HTR-8/SVneo (cell line): ENCODE data around the gene AP5M1.
"Not testable (repeated sequence)": the region's sequence is repeated elsewhere in the genome, so short reads cannot be mapped to it uniquely, and the experiment has no call there.

Experiments used
- DNase-seq: peaks from one replicate; pipeline ENCODE4 v3.0.0; 2011; ENCODE audit warnings: low spot score, mixed read lengths; ENCODE audit not compliant: insufficient read length
- FAIRE-seq: peaks from 2 replicates; lab custom pipeline; 2011; peaks lifted over from hg19 to GRCh38; lab: Jason Lieb, UNC

AP5M1 gene

GRCh38 chr14:57268161-57269069, at the start of gene AP5M1, which contains the start of gene EXOC5:
Gene AP5M1, plus strand, starts transcription at chr14:57268971. Its CDS starts 344 bp downstream, at chr14:57269315.
Gene EXOC5, minus strand, starts transcription at chr14:57268905. Its CDS starts 257 bp downstream, at chr14:57268648.
- FAIRE-seq (peak; percentile 96), DNase-seq (peak; percentile 93)

GRCh38 chr14:57221931-57222330, 46.8 kb upstream of the AP5M1 start:
- FAIRE-seq (peak; percentile 62), DNase-seq (no peak)

DNA sequence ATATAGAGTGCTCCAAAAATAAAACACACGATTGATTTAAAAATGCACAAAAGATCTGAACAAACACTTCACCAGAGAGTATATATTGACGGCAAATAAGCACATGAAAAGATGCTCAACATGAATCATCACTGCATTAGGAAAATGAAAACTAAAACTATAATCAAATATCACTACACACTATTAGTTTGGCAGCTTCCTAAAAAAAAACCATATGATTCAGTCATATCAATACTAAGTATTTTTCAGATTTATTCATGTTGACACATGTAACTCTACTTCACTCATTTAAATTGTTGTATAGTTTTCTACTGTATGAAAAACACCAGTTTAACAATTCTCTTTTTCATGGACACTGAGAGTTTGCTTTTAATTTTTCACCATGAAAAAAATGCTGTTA, 41.7 kb upstream of the AP5M1 start:
- peak; percentile 80 for FAIRE-seq
- no peak for DNase-seq

DNA sequence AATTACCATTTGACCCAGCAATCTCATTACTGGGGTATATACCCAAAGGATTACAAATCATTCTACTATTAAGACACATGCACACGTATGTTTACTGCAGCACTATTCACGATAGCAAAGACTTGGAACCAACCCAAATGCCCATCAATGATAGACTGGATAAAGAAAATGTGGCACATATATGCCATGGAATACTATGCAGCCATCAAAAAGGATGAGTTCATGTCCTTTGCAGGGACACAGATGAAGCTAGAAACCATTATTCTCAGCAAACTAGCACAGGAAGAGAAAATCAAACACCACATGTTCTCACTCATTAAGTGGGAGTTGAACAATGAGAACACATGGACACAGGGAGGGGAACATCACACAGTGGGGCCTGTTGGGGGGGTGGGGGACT, 40.5 kb upstream of the AP5M1 start:
- FAIRE-seq, DNase-seq: not testable (repeated sequence)

- FAIRE-seq (peak; percentile 71), DNase-seq (no peak)
These were observed 36.8 kb upstream of the AP5M1 start for GRCh38 chr14:57232006-57232405.

GRCh38 chr14:57240115-57240514, 28.7 kb upstream of the AP5M1 start:
- not testable (repeated sequence) for FAIRE-seq, DNase-seq

DNA sequence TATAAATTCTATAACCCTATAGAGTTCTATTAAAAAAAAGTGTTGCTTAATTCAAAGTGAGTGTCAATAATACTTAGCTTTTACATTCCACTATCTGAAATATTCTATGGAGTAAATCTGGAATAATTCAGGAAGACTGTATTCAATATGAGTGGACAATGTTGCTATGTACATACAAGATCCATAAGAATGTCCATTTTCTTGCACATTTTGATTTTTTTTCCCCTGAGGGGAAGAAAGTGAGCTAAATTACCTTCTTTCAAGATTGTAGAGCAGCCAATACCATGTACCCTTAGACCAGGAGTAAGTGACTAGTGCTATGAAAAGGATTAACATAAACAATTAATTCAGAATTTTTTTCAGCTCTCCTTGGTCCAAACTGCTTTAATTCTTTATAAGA, 25.5 kb upstream of the AP5M1 start:
- DNase-seq (no peak), FAIRE-seq (no peak)

- no peak for DNase-seq
- peak; percentile 93 for FAIRE-seq
These were observed 24.7 kb upstream of the AP5M1 start for GRCh38 chr14:57244106-57244505.

GRCh38 chr14:57245941-57246340, 22.8 kb upstream of the AP5M1 start:
- DNase-seq (no peak), FAIRE-seq (no peak)

GRCh38 chr14:57246933-57247657, 21.7 kb upstream of the AP5M1 start:
- FAIRE-seq = no peak
- no peak for DNase-seq

DNA sequence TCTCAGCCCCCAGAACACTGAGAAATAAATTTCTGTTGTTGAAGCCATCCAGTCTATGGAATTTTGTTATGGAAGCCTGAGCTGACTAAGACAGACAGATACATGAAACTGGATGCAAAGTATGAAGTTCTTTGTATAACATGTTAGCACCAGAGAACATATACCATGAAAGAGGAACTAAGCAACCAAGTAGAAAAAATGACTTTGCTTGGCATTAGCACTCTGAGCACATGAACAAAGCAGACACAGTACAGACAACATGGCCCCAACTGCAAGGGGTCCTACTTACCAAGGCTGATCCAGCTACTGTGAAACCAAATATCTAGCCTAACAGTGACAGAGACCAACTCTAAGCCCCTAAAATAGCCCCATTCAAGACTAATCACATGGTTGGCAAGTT, 13.9 kb upstream of the AP5M1 start:
- no peak for DNase-seq
- FAIRE-seq = peak; percentile 77

- peak; percentile 9 for FAIRE-seq
- not testable (repeated sequence) for DNase-seq
These were observed 10.6 kb upstream of the AP5M1 start for GRCh38 chr14:57258221-57258620.

DNA sequence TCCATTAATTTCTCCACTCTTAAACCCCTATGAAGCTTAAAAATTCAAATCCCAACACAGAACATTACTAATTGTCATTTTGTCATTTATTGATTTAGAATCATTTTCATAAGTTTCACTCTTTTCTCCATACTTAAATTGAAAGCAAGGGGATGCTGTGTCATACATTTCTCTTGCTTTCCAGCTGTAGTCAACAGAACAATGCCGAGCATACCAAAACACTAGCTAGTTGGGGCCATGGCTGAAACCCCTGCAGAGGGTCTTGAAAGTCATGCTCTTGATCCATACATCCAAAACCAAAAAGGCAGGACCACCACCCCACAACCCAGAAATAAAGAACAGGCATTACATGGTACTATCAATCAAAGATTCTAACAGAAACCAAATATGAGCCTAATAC, 9.1 kb upstream of the AP5M1 start:
- FAIRE-seq (peak; percentile 44), DNase-seq (no peak)

- DNase-seq (no peak), FAIRE-seq (peak; percentile 92)
These were observed 7.2 kb upstream of the AP5M1 start for GRCh38 chr14:57261604-57262003.

- DNase-seq (no peak), FAIRE-seq (peak; percentile 70)
These were observed 6.7 kb upstream of the AP5M1 start for GRCh38 chr14:57262117-57262516.

DNA sequence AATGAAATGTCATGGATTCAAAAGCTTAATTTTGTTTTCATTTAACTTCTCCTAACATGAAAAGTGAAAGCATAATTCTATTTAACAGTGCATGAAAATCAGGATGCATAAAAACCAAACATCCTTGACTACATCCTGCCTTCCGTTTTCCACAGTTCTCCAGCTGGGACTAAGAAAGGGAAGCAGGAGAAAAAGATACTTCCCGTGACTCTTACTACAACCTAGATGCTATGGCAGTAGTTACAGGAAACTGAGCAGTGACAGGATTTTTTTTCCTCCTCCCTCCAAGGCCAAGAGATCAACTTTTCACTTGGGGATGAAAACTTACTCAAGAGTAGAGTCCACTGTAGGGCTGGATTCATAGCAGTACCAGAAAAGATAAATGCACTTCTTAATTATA, 2.7 kb upstream of the AP5M1 start:
- no peak for DNase-seq
- peak; percentile 85 for FAIRE-seq

DNA sequence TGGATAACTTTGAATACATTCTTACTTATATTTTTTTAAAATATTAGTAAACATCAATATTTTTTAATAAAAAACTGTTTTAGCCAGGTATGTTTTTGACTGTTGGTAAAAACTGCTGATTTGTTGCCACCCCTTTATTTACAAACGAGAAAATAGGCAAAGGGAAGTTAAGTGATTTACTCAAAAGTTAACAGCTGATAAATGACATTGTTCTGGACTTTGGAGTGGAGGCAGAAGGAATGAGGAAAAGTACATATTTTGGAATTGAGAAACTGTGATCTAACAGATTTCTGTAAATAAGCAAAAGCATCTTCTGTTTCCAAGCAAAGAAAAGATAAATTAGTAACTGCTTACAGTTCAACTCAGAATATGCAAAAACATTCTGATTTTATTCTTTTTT, 4.5 kb downstream of the AP5M1 start:
- DNase-seq = no peak
- peak; percentile 42 for FAIRE-seq

DNA sequence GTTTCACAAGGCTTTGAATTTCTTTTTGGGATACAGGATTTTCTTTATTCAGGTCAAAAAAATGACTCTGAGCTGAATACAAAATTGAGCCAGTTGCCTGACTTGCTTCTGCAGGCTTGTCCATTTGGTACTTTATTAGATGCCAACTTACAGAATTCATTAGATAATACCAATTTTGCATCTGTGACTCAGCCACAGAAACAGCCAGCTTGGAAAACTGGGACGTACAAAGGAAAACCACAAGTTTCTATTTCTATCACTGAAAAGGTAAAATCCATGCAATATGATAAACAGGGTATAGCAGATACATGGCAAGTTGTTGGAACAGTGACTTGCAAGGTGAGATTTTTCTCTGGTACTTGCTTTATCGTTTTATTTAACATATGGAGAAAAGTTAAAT, 5.8 kb downstream of the AP5M1 start:
- FAIRE-seq (no peak), DNase-seq (no peak)

DNA sequence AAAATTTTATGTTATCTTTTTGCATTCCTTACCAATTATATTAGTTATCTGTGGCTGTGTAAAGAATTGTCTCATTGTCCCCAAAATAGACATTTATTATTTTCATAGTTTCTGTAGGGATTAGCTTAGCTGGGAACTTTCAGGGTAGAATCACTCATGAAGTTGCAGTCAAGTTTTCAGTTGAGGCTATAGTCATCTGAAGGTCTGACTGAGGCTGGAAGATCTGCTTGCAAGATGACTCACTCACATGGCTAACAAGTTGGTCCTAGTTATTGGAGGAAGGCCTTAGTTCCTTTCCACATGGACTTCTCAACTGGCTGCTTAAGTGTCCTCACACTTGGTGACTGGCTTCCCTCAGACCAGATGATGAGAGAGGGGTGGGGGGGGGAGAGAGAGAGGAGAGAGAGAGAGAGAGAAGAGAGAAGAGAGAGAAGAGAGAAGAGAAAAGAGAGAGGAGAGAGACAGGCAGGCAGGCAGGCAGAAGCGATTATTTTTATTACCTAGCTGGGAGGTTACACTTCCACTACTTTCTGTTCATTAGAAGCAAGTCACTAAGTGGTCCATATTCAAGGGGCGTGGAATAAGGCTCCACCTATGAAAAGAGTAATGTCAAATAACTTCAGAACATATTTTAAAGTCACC, 6.4 kb downstream of the AP5M1 start:
- DNase-seq (no peak), FAIRE-seq (peak; percentile 93)

DNA sequence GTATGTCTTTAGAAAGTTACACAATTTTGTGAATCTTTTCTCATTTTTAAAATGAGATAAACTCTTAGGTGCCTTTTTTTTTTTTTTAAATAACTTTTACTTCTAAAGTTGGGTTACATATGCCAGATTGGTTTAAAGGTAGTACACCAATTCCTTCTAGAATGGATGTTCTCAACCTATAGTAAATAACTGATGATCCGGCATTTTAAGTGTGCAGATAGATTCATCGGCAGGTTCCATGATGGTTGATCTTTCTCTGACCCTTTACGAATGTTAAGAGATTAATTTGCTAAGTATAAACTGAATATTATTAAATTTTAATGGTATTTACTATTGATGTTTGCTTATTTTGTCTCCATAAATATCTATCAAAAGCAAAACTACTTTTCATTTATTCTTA, 8.3 kb downstream of the AP5M1 start:
- no peak for DNase-seq
- FAIRE-seq = no peak

GRCh38 chr14:57287745-57288144, 19.0 kb downstream of the AP5M1 start:
- FAIRE-seq = peak; percentile 54

More at GRCh38 chr14:57287745-57288144, 19.0 kb downstream of the AP5M1 start:
- DNase-seq = no peak
